ENCODE results near the gene PLA2G7.

The PLA2G7 gene

GRCh38 chr6:46687619-46688097 lies 47.5 kb downstream of the PLA2G7 start, which contains the start of gene TDRD6:
TDRD6 (plus strand) TSS chr6:46687885; CDS start chr6:46688129, 244 bp downstream.
- DNase-seq = no peak

GRCh38 chr6:46684771-46685170 lies 50.4 kb downstream of the PLA2G7 start:
- peak; percentile 44 for DNase-seq

- DNase-seq = peak; percentile 5
These were observed 57.9 kb downstream of the PLA2G7 start for GRCh38 chr6:46677314-46677654.

GRCh38 chr6:46676604-46677313 lies 58.4 kb downstream of the PLA2G7 start:
- no peak for DNase-seq

GRCh38 chr6:46674410-46674809 lies 60.8 kb downstream of the PLA2G7 start:
- no peak for DNase-seq

- DNase-seq = no peak
These were observed 67.8 kb downstream of the PLA2G7 start for GRCh38 chr6:46667377-46667776.

- DNase-seq = no peak
These were observed 73.7 kb downstream of the PLA2G7 start for GRCh38 chr6:46661483-46661882.

GRCh38 chr6:46657642-46658041 lies 77.5 kb downstream of the PLA2G7 start:
- no peak for DNase-seq

- no peak for DNase-seq
These were observed 79.4 kb downstream of the PLA2G7 start for GRCh38 chr6:46655803-46656202.

All from fibroblast of skin of right biceps (primary cell).